ENCODE data around the gene ENTPD1. TPM values are rescaled to one million over a fixed set of nuclear protein-coding genes. Genes with fewer than 3 reads are reported as not detected.
"Not testable (repeated sequence)": the region's sequence is repeated elsewhere in the genome, so short reads cannot be mapped to it uniquely, and the experiment has no call there.

Gene ENTPD1
- total and polyA plus RNA-seq, 10 of the 15 experiments (the other 5 are each of a cell fraction or from before 2014, with no cell fraction given) = 110 to 413 (median 161) TPM

DNA sequence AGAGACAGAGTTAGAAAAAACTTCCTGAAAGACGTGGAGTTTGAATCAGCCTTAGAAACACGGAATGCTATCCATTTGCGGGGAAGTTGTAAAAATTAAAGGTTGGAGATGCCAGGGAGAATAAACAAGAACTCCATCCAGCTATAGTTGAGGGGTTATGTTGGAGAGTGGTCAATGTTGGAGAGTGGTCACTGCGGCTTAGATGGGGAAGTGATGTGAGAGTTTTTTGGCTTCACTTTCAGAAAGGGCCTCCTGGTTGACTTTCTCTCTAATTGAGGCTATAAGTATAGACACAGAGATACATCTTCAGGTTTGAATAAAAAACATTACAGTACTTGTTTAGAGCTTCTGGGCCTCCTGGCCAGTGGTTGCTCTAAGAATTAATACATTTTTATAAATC is 152.5 kb downstream of the ENTPD1 start:
- intact Hi-C loops (cut with micrococcal nuclease; ENCODE audit: unreplicated experiment) (no loop called here), in situ Hi-C loops (cut with MboI) (no loop called here)
- no TSS peak for BruUV-seq (replicated peaks)

DNA sequence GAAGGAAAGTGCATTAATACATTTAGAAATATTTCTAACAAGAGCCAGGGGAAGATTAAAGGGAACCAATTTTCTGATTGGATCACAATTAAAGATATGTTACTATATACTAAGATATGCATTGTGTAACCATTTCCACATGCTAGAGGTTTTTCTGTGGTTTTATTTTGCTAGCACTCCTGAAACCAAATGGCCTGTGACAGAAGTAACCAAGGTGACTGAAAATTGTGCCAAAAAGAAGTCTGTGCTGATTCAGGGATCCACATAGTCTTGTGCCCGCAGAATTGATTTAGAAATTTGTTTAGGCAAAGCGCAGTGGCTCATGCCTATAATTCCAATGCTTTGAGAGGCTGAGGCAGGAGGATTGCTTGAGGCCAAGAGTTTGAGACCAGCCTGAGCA is 153.6 kb downstream of the ENTPD1 start:
- Histone ChIP-seq H3K9ac (ENCODE audit: control insufficient read depth, insufficient read depth, low read length) (no peak overlapping the region), H3K4me2 (ENCODE audit: control insufficient read depth, insufficient read depth) (no peak overlapping the region), H3K4me3 (no peak overlapping the region), H2AFZ (ENCODE audit: control insufficient read depth, low read depth, low read length) (no peak overlapping the region), H3K4me1 (ENCODE audit: control insufficient read depth, insufficient read depth, low read length) (peaks cover 4% of the 10 kb centered on the region; the same call in 1 of the 2 replicates), H3K9me3 (replicated peaks; ENCODE audit: control insufficient read depth, insufficient read depth, low read length) (no peaks in the 10 kb centered on the region), H3K36me3 (ENCODE audit: control insufficient read depth in 2 of 2, insufficient read depth in 2 of 2, low read length in 1 of 2) (no peaks in the 10 kb centered on the region; a peak in 1 of 4 replicates), H3K79me2 (ENCODE audit: control insufficient read depth, insufficient read depth, low read length) (peaks cover 9% of the 10 kb centered on the region), H3K27ac (ENCODE audit: control insufficient read depth, insufficient read depth) (no peak overlapping the region), H3K27me3 (replicated peaks in 1 of 2; ENCODE audit: control insufficient read depth in 2 of 2, insufficient read depth in 2 of 2, low read length in 1 of 2) (no peaks in the 10 kb centered on the region), H4K20me1 (ENCODE audit: control insufficient read depth, insufficient read depth) (no peaks in the 10 kb centered on the region)
- ChIA-PET POLR2A (no interaction called here), RAD21 (ENCODE audit: unreplicated experiment) (no interaction called here), CTCF (interaction anchor here (1.2 kb wide), 1 partner anchor 126 kb away, joined by 3 read pairs; no protein-coding TSS in a partner anchor), SMC1A (ENCODE audit: uncharacterized antibody, unreplicated experiment) (interaction anchor here (0.6 kb wide), 1 partner anchor 18 kb away, joined by 3 read pairs; no protein-coding TSS in a partner anchor)
- BruUV-seq (replicated peaks) = no TSS peak
- ATAC-seq (no peak), FAIRE-seq (no peak), DNase-seq (ENCODE audit: low read depth, low spot score) (no peak)
- WGBS (ENCODE audit: insufficient coverage, insufficient replicate concordance, low lambda C conversion rate, missing lambda C conversion rate) = 96% methylated on average over 2 of the region's 2 CpGs
- intact Hi-C loops (cut with micrococcal nuclease; ENCODE audit: unreplicated experiment) (no loop called here), in situ Hi-C loops (cut with MboI) (no loop called here)
- TF ChIP-seq FOXK2 (IDR thresholded peaks at IDR 0.05) (no peak), RUNX3 (IDR thresholded peaks at IDR 0.05; ENCODE audit: low read length) (peak; percentile 33), GABPA (IDR thresholded peaks at IDR 0.05; ENCODE audit: low read depth) (no peak)

More for the DNA sequence above, 152.5 kb downstream of the ENTPD1 start:
- no peaks in the 10 kb centered on the region for H3K27me3 ChIP-seq (replicated peaks in 1 of 2; ENCODE audit: control insufficient read depth in 2 of 2, insufficient read depth in 2 of 2, low read length in 1 of 2)
- no peaks in the 10 kb centered on the region for H3K9me3 ChIP-seq (replicated peaks; ENCODE audit: control insufficient read depth, insufficient read depth, low read length)
- SMC1A ChIA-PET (ENCODE audit: uncharacterized antibody, unreplicated experiment) = interaction anchor here (1.3 to 2.1 kb wide), 4 partner anchors 10 to 215 kb away, joined by 4 to 12 read pairs (median 8); partner anchors contain the start of gene TCTN3
- H2AFZ ChIP-seq (ENCODE audit: control insufficient read depth, low read depth, low read length) = peak overlapping the region; percentile 100
- H3K4me1 ChIP-seq (ENCODE audit: control insufficient read depth, insufficient read depth, low read length) = peaks cover 4% of the 10 kb centered on the region; the same call in 1 of the 2 replicates
- H3K9ac ChIP-seq (ENCODE audit: control insufficient read depth, insufficient read depth, low read length) = no peak overlapping the region
- POLR2A ChIA-PET = interaction anchor here (0.6 to 0.7 kb wide), 2 partner anchors 59 to 151 kb away, joined by 3 to 7 read pairs; no protein-coding TSS in a partner anchor
- ATAC-seq (peak; percentile 10; the same call in 1 of the 3 replicates), DNase-seq (ENCODE audit: low read depth, low spot score) (no peak), FAIRE-seq (no peak)
- peak overlapping the region; percentile 77 for H3K4me2 ChIP-seq (ENCODE audit: control insufficient read depth, insufficient read depth)
- peak overlapping the region; percentile 89; the same call in 1 of the 2 replicates for H3K4me3 ChIP-seq
- H3K79me2 ChIP-seq (ENCODE audit: control insufficient read depth, insufficient read depth, low read length) = peaks cover 9% of the 10 kb centered on the region
- RAD21 ChIA-PET (ENCODE audit: unreplicated experiment) = interaction anchor here (1.0 to 2.3 kb wide), 5 partner anchors 67 to 213 kb away, joined by 3 to 8 read pairs (median 5); no protein-coding TSS in a partner anchor
- CTCF ChIA-PET = interaction anchor here (0.6 to 1.7 kb wide), 6 partner anchors 24 to 564 kb away, joined by 3 to 4 read pairs (median 3); no protein-coding TSS in a partner anchor
- no peaks in the 10 kb centered on the region for H4K20me1 ChIP-seq (ENCODE audit: control insufficient read depth, insufficient read depth)
- H3K27ac ChIP-seq (ENCODE audit: control insufficient read depth, insufficient read depth) = no peak overlapping the region
- WGBS (ENCODE audit: insufficient coverage, insufficient replicate concordance, low lambda C conversion rate, missing lambda C conversion rate) = 43% methylated on average over 4 of the region's 4 CpGs
- H3K36me3 ChIP-seq (ENCODE audit: control insufficient read depth in 2 of 2, insufficient read depth in 2 of 2, low read length in 1 of 2) = no peaks in the 10 kb centered on the region; a peak in 1 of 4 replicates
- TF ChIP-seq NFYB (IDR thresholded peaks at IDR 0.05; ENCODE audit: insufficient read depth, low read depth, low read length) (no peak), SPI1 (IDR thresholded peaks at IDR 0.05; ENCODE audit: borderline replicate concordance, insufficient read depth, low read depth, low read length) (peak; percentile 52; the same call in 1 of the 2 replicates)

DNA sequence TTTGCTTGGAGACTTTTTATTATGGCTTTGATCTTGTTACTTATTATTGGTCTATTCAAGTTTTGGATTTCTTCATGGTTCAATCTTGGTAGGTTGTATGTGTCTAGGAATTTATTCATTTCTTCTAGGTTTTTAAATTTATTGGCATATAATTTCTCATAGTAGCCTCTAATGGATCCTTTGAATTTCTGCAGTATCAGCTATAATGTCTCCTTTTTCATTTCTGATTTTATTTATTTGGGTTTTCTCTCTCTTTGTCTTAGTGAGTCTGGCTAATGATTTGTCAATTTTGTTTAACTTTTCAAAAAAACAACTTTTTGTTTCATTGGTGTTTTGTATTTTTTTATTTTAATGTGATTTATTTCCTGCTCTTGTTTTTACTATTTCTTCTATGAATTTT is 160.1 kb downstream of the ENTPD1 start:
- H3K27ac ChIP-seq (ENCODE audit: control insufficient read depth, insufficient read depth); ATAC-seq; BruUV-seq (replicated peaks); H2AFZ ChIP-seq (ENCODE audit: control insufficient read depth, low read depth, low read length); H3K9me3 ChIP-seq (replicated peaks; ENCODE audit: control insufficient read depth, insufficient read depth, low read length); H3K4me2 ChIP-seq (ENCODE audit: control insufficient read depth, insufficient read depth); H4K20me1 ChIP-seq (ENCODE audit: control insufficient read depth, insufficient read depth); in situ Hi-C loops (cut with MboI); CTCF ChIA-PET; H3K27me3 ChIP-seq (replicated peaks in 1 of 2; ENCODE audit: control insufficient read depth in 2 of 2, insufficient read depth in 2 of 2, low read length in 1 of 2); FAIRE-seq; intact Hi-C loops (cut with micrococcal nuclease; ENCODE audit: unreplicated experiment); H3K4me1 ChIP-seq (ENCODE audit: control insufficient read depth, insufficient read depth, low read length); POLR2A ChIA-PET; H3K79me2 ChIP-seq (ENCODE audit: control insufficient read depth, insufficient read depth, low read length); DNase-seq (ENCODE audit: low read depth, low spot score); RAD21 ChIA-PET (ENCODE audit: unreplicated experiment); H3K36me3 ChIP-seq (ENCODE audit: control insufficient read depth in 2 of 2, insufficient read depth in 2 of 2, low read length in 1 of 2); H3K9ac ChIP-seq (ENCODE audit: control insufficient read depth, insufficient read depth, low read length); H3K4me3 ChIP-seq: not testable (repeated sequence)
- SMC1A ChIA-PET (ENCODE audit: uncharacterized antibody, unreplicated experiment) = interaction anchor here (1.4 kb wide), 1 partner anchor 11 kb away, joined by 3 read pairs; no protein-coding TSS in a partner anchor
